Right lobe of liver (tissue), 6 donors: ENCODE measurements around the gene ARHGAP15. TPM values are rescaled to one million over a fixed set of nuclear protein-coding genes. Genes with fewer than 3 reads are reported as not detected.

Experiments
- ATAC-seq, 4 donors: fragments of 200-7000 bp; cut with Tn5 transposase; one replicate each; pipeline ENCODE4 v1.9.1; 2020; ENCODE audit warnings: mild to moderate bottlenecking in 4 of 4, moderate library complexity in 4 of 4
- DNase-seq, 3 donors: peaks; one replicate each; pipeline ENCODE4 v3.0.0-alpha.2; 2020
- H3K27ac ChIP-seq, 3 donors: fragments of 200-600 bp; one replicate each; pipeline ENCODE4 v1.8.0; 2022
- H3K27me3 ChIP-seq, 2 donors: fragments of 200-600 bp; one replicate each; pipeline ENCODE4 v1.8.0; 2022
- H3K36me3 ChIP-seq, 4 donors: fragments of 200-600 bp; sonication (generic) in 1 of 4; one replicate each; pipeline versions ENCODE4 v1.5.1 to v1.8.0; 2017 to 2022; ENCODE audit warnings: control low read depth in 1 of 4
- H3K4me1 ChIP-seq, 4 donors: fragments of 200-600 bp; sonication (generic) in 1 of 4; one replicate each; pipeline versions ENCODE4 v1.5.1 to v1.8.0; 2017 to 2022; ENCODE audit warnings: control low read depth in 1 of 4
- H3K4me3 ChIP-seq, 3 donors: fragments of 200-600 bp; one replicate each; pipeline ENCODE4 v1.8.0; 2022
- H3K9me3 ChIP-seq, 4 donors: fragments of 200-600 bp; sonication (generic) in 1 of 4; one replicate each; pipeline versions ENCODE4 v1.5.1 to v1.8.0; 2017 to 2022; ENCODE audit warnings: control low read depth in 1 of 4
- POLR2A ChIP-seq: fragments of 450-650 bp; IDR thresholded peaks from one replicate; pipeline ENCODE4 v1.6.1; 2017; ENCODE audit warnings: antibody characterized with exemption, mild to moderate bottlenecking
- WGBS: methylation state at CpG from one replicate; pipeline ENCODE4 v1.1.6; 2018; ENCODE audit warnings: low coverage, low lambda C conversion rate; ENCODE audit not compliant: insufficient coverage; ENCODE audit errors: missing lambda C conversion rate; 5-methylcytosine and 5-hydroxymethylcytosine counted together
- intact Hi-C, 2 donors: fragments of 100-400 bp; cut with DNase I; formaldehyde crosslinking; loops; one replicate each; pipeline versions ENCODE4 v1.11.2 to v1.14.1; 2022
- total RNA-seq, 6 experiments: library from RNA; depleted of rRNA in 2 of 6; stranded (reverse); fragments of >200 nt in 2 of 6; fragmentation: NEBNext Ultra II Directional in 3 of 6; extraction: Animal tissue kit (Norgen Biotek cat#: 25700) in 3 of 6; gene quantifications; one replicate each; pipeline versions ENCODE4 v1.1.0 to v1.2.4, GENCODE V29; 2016 to 2023
- TF ChIP-seq, protein P1 (sequence below), 4 donors: fragments of 200-600 bp in 3 of 4; fragments of 450-650 bp in 1 of 4; IDR thresholded peaks; one replicate each; pipeline versions ENCODE4 v1.5.1 to v1.8.0; 2016 to 2022; ENCODE audit warnings: antibody characterized with exemption in 4 of 4, mild to moderate bottlenecking in 2 of 4
- donor health status: DM: no; HTN: yes; CAD: no.
- donor health status: DM: no; HTN: no; CAD: no.
- donor health status: DM: no; HTN: no; CAD: no.
- donor health status: DM: no; HTN: yes; CAD: no.
- donor health status: DM: no; HTN: yes; CAD: no.

ARHGAP15 gene
- total RNA-seq, 6 experiments from 2014 or later, result 3.3 to 8.2 (median 6.6) TPM

DNA sequence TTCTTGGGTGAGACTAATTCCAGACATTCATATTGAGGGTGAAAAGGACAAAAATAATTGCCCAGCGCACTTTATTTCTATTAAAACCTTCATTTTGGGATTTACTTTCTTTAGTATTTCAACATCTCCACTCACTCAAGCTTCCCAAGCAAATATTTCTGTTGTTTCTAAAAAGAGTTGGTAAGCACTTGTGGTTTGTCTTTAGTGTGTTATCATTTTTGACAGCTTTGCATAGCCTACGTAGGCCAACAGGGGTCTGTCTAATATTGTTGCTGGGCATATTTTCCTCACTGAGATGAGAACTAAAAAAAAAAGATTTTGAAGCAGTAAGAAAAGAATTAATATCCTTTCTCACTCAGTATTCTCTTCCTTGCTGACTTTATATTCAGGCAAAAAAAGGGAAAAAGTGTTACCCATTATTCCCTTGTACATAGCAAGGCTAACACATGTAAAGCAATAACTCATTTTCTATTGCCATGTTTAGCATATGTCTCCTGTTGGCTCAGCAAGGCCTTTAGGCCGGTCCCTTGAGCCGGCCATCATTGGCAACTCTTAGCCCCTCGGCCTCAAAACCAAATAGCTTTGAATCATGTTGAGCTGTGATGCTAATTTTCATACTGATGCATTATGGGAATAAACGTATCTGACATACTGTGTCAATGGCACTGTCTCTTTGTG is 494.2 kb downstream of the ARHGAP15 start:
- Histone ChIP-seq H3K9me3 (no peaks in the 10 kb centered on the region), H3K4me1 (no peaks in the 10 kb centered on the region), H3K36me3 (no peaks in the 10 kb centered on the region), H3K27me3 (no peaks in the 10 kb centered on the region), H3K27ac (no peak overlapping the region), H3K4me3 (no peak overlapping the region)
- TF ChIP-seq, protein P1, sequence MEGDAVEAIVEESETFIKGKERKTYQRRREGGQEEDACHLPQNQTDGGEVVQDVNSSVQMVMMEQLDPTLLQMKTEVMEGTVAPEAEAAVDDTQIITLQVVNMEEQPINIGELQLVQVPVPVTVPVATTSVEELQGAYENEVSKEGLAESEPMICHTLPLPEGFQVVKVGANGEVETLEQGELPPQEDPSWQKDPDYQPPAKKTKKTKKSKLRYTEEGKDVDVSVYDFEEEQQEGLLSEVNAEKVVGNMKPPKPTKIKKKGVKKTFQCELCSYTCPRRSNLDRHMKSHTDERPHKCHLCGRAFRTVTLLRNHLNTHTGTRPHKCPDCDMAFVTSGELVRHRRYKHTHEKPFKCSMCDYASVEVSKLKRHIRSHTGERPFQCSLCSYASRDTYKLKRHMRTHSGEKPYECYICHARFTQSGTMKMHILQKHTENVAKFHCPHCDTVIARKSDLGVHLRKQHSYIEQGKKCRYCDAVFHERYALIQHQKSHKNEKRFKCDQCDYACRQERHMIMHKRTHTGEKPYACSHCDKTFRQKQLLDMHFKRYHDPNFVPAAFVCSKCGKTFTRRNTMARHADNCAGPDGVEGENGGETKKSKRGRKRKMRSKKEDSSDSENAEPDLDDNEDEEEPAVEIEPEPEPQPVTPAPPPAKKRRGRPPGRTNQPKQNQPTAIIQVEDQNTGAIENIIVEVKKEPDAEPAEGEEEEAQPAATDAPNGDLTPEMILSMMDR (IDR thresholded peaks at IDR 0.05), result no peak
- TF ChIP-seq POLR2A, result no peak
- intact Hi-C loops, result no loop called here
- ATAC-seq (no peak), DNase-seq (no peak)
- 54% methylated on average over 6 of the region's 6 CpGs for WGBS

DNA sequence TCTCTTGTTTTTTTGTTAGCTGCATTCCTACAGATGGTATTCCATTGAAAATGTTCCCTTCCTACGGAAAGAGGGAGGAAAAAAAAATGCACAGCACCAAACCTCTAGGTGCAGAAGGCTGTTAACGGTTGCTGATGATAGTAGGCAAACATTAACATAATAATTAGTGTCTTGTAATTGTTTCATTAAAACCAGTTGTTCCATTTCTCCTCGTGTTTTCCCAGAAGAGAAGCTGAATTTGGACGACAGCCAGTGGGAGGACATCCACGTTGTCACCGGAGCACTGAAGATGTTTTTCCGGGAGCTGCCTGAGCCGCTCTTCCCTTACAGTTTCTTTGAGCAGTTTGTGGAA is 494.7 kb downstream of the ARHGAP15 start:
- WGBS, result 47% methylated on average over 8 of the region's 8 CpGs
- no peaks in the 10 kb centered on the region for H3K36me3 ChIP-seq
- DNase-seq (no peak), ATAC-seq (no peak)
- intact Hi-C loops, result no loop called here
- TF ChIP-seq, protein P1 (IDR thresholded peaks at IDR 0.05), result no peak
- no peak for TF ChIP-seq POLR2A
- no peaks in the 10 kb centered on the region for H3K9me3 ChIP-seq
- H3K4me3 ChIP-seq, result no peak overlapping the region
- no peak overlapping the region for H3K27ac ChIP-seq
- no peaks in the 10 kb centered on the region for H3K27me3 ChIP-seq
- no peaks in the 10 kb centered on the region for H3K4me1 ChIP-seq

DNA sequence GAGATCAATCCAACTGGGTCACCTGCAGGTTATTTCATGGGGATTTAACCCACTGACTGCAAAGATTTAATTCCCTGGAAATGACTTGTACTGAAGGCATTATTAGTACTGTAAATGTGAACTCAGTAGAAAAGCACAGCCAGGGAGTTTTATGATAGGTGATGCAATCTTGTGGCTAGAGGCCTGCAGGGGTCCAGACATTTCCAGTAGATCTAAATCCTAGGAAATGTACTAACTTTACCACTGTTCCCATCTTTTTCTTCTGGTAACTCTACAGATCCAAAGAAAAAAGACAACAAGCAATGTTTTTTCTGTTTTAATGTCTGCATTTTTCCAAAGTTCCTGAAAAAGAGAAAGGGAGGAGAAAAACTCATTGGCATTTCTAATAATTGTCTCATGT is 500.1 kb downstream of the ARHGAP15 start:
- no peaks in the 10 kb centered on the region for H3K36me3 ChIP-seq
- intact Hi-C loops, result no loop called here
- TF ChIP-seq POLR2A, result no peak
- TF ChIP-seq, protein P1 (IDR thresholded peaks at IDR 0.05), result no peak

DNA sequence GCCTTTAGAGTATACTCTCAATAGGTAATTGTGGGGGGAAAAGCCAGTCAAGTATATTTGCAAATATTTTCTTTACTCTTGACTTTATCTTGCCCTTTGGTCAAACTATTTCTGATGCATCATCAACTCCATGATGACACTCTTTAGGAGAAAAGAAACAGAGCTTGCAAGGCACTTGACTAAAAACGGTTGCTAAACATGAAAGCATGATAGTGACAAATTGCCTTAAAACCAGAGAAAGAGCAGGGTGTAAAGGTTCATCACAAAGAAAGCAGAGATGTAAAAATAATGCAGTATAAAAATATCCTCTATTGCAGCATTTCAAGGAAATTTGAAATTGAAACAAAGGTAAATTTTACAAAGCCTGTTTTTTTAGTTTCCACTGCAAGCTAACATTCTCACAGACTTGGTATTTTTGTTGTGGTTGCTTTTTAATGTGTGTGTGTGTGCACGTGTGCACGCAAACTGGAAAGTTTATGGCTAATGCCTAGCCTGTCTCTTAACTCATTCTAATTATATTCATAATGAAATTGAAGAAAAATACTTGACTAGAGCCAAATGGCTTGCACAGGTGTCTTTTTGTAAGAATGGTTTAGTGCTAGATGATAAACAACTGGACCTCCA is 503.6 kb downstream of the ARHGAP15 start:
- H3K4me1 ChIP-seq, result no peaks in the 10 kb centered on the region
- WGBS, result 75% methylated on average over 3 of the region's 3 CpGs
- ATAC-seq (no peak), DNase-seq (no peak)
- no peaks in the 10 kb centered on the region for H3K36me3 ChIP-seq
- H3K4me3 ChIP-seq, result no peak overlapping the region
- no peak for TF ChIP-seq POLR2A
- TF ChIP-seq, protein P1 (IDR thresholded peaks at IDR 0.05), result no peak
- no peaks in the 10 kb centered on the region for H3K27me3 ChIP-seq
- intact Hi-C loops, result no loop called here
- no peak overlapping the region for H3K27ac ChIP-seq
- no peaks in the 10 kb centered on the region for H3K9me3 ChIP-seq

More for the DNA sequence above, 500.1 kb downstream of the ARHGAP15 start:
- no peak for DNase-seq
- H3K27me3 ChIP-seq, result no peaks in the 10 kb centered on the region
- no peak overlapping the region for H3K27ac ChIP-seq
- ATAC-seq, result no peak
- no peaks in the 10 kb centered on the region for H3K9me3 ChIP-seq
- H3K4me3 ChIP-seq, result no peak overlapping the region
- H3K4me1 ChIP-seq, result no peaks in the 10 kb centered on the region
